GM12873 (cell line): ENCODE data around the gene NTM.

Experiments used
- CTCF ChIP-seq: IDR thresholded peaks from 2 replicates; pipeline ENCODE4 v1.5.1; 2012; ENCODE audit warnings: low read depth, mild to moderate bottlenecking, moderate library complexity, low read length, control low read depth; ENCODE audit not compliant: insufficient read depth; ENCODE audit errors: missing control alignments

NTM gene

GRCh38 chr11:131447898-131448297, 77.5 kb downstream of the NTM start:
- TF ChIP-seq CTCF = no peak

GRCh38 chr11:131449036-131450019, 78.9 kb downstream of the NTM start:
- TF ChIP-seq CTCF = no peak

- TF ChIP-seq CTCF = no peak
These were observed 84.1 kb downstream of the NTM start for GRCh38 chr11:131454490-131454889.

- no peak for TF ChIP-seq CTCF
These were observed 84.6 kb downstream of the NTM start for GRCh38 chr11:131454989-131455388.

- no peak for TF ChIP-seq CTCF
These were observed 85.7 kb downstream of the NTM start for GRCh38 chr11:131455843-131456704.

- TF ChIP-seq CTCF = no peak
These were observed 86.7 kb downstream of the NTM start for GRCh38 chr11:131457163-131457562.

GRCh38 chr11:131458421-131458820, 88.0 kb downstream of the NTM start:
- no peak for TF ChIP-seq CTCF
